Osteoblast (primary cell): ENCODE data around the gene TADA1. TPM values are rescaled to one million over a fixed set of nuclear protein-coding genes. Genes with fewer than 3 reads are reported as not detected.

ENCODE experiments used
- DNase-seq: peaks from one replicate; pipeline ENCODE4 v3.0.0; 2011; ENCODE audit warnings: low spot score, mixed read lengths; ENCODE audit not compliant: insufficient read length; ENCODE audit errors: missing footprints
- H2AFZ ChIP-seq: 2 replicates; pipeline ENCODE4 v1.6.0; 2011; ENCODE audit warnings: mild to moderate bottlenecking, low read length
- H3K27ac ChIP-seq: 2 replicates; pipeline ENCODE4 v1.5.1; 2011; ENCODE audit warnings: mild to moderate bottlenecking, low read depth, low read length, moderate library complexity
- H3K27me3 ChIP-seq: 2 replicates; pipeline ENCODE4 v1.6.0; 2012; ENCODE audit warnings: mild to moderate bottlenecking, control low read depth, inconsistent platforms, low read length, moderate library complexity; ENCODE audit not compliant: insufficient read depth
- H3K36me3 ChIP-seq: 2 replicates; pipeline ENCODE4 v1.5.1; 2011; ENCODE audit warnings: mild to moderate bottlenecking, low read length, control low read depth, moderate library complexity; ENCODE audit not compliant: insufficient read depth
- H3K4me1 ChIP-seq: 2 replicates; pipeline ENCODE4 v1.5.1; 2011; ENCODE audit warnings: mild to moderate bottlenecking, low read length, control low read depth, moderate library complexity; ENCODE audit not compliant: insufficient read depth
- H3K4me2 ChIP-seq: 2 replicates; pipeline ENCODE4 v1.6.0; 2011; ENCODE audit warnings: mild to moderate bottlenecking, low read length; ENCODE audit not compliant: insufficient read depth
- H3K4me3 ChIP-seq: fragments of 200-600 bp; sonication (generic); 3 replicates; pipeline ENCODE4 v1.5.1; 2012; ENCODE audit warnings: mild to moderate bottlenecking, low read length, inconsistent platforms; ENCODE audit not compliant: insufficient read depth
- H3K79me2 ChIP-seq: 2 replicates; pipeline ENCODE4 v1.6.0; 2012; ENCODE audit warnings: mild to moderate bottlenecking, low read length, control low read depth, inconsistent platforms; ENCODE audit not compliant: insufficient read depth
- H3K9me3 ChIP-seq: 2 replicates; pipeline ENCODE4 v1.5.1; 2011; ENCODE audit warnings: low read depth, low read length, control low read depth
- H4K20me1 ChIP-seq: 2 replicates; pipeline ENCODE4 v1.6.0; 2012; ENCODE audit warnings: mild to moderate bottlenecking, low read length, control low read depth; ENCODE audit not compliant: insufficient read depth
- CTCF ChIP-seq: IDR thresholded peaks from 2 replicates; pipeline ENCODE4 v1.5.1; 2011; ENCODE audit warnings: mild to moderate bottlenecking, low read depth, low read length, moderate library complexity; ENCODE audit errors: extremely low read depth
- total RNA-seq: library from RNA; depleted of rRNA; stranded (reverse); fragments of >200 nt; gene quantifications from 2 replicates; pipeline ENCODE4 v1.2.3, GENCODE V29; 2012

Gene TADA1
- total RNA-seq, 1 donor: 11.6 TPM

GRCh38 chr1:166899769-166900168 is 23.7 kb upstream of the TADA1 start:
- TF ChIP-seq CTCF: no peak
- DNase-seq: no peak
- H3K4me2 ChIP-seq: no peak overlapping the region
- no peaks in the 10 kb centered on the region for H3K4me1 ChIP-seq
- H3K4me3 ChIP-seq: no peak overlapping the region
- no peaks in the 10 kb centered on the region for H3K36me3 ChIP-seq
- no peak overlapping the region for H2AFZ ChIP-seq
- H4K20me1 ChIP-seq: no peaks in the 10 kb centered on the region
- no peaks in the 10 kb centered on the region for H3K9me3 ChIP-seq
- H3K79me2 ChIP-seq: no peaks in the 10 kb centered on the region
- no peaks in the 10 kb centered on the region for H3K27me3 ChIP-seq
- no peak overlapping the region for H3K27ac ChIP-seq

- H2AFZ ChIP-seq: no peak overlapping the region
- no peak for TF ChIP-seq CTCF
- H4K20me1 ChIP-seq: no peaks in the 10 kb centered on the region
- H3K9me3 ChIP-seq: no peaks in the 10 kb centered on the region
- no peaks in the 10 kb centered on the region for H3K36me3 ChIP-seq
- no peak for DNase-seq
- peaks cover 5% of the 10 kb centered on the region for H3K27me3 ChIP-seq
- no peak overlapping the region for H3K4me3 ChIP-seq
- H3K79me2 ChIP-seq: no peaks in the 10 kb centered on the region
- H3K27ac ChIP-seq: no peak overlapping the region
- H3K4me1 ChIP-seq: no peaks in the 10 kb centered on the region
- H3K4me2 ChIP-seq: no peak overlapping the region
Measured at GRCh38 chr1:166895766-166896165, 19.7 kb upstream of the TADA1 start.

- no peak for TF ChIP-seq CTCF
Measured at GRCh38 chr1:166889776-166890175, 13.7 kb upstream of the TADA1 start.

GRCh38 chr1:166888373-166889111 is 12.5 kb upstream of the TADA1 start:
- H3K4me1 ChIP-seq: no peaks in the 10 kb centered on the region
- H3K36me3 ChIP-seq: no peaks in the 10 kb centered on the region
- peak; percentile 56 for DNase-seq
- no peak for TF ChIP-seq CTCF
- H4K20me1 ChIP-seq: no peaks in the 10 kb centered on the region
- no peak overlapping the region for H3K4me2 ChIP-seq
- H3K27ac ChIP-seq: no peak overlapping the region
- H3K27me3 ChIP-seq: peaks cover 27% of the 10 kb centered on the region
- H3K9me3 ChIP-seq: no peaks in the 10 kb centered on the region
- H2AFZ ChIP-seq: no peak overlapping the region
- H3K4me3 ChIP-seq: no peak overlapping the region
- H3K79me2 ChIP-seq: no peaks in the 10 kb centered on the region

More at GRCh38 chr1:166889776-166890175, 13.7 kb upstream of the TADA1 start:
- Histone ChIP-seq H3K27me3 (peaks cover 15% of the 10 kb centered on the region), H3K36me3 (no peaks in the 10 kb centered on the region), H3K27ac (no peak overlapping the region), H3K4me3 (no peak overlapping the region), H3K79me2 (no peaks in the 10 kb centered on the region), H3K4me1 (no peaks in the 10 kb centered on the region), H2AFZ (no peak overlapping the region), H4K20me1 (no peaks in the 10 kb centered on the region), H3K4me2 (no peak overlapping the region), H3K9me3 (no peaks in the 10 kb centered on the region)
- DNase-seq: no peak
